ENCODE data around the gene SURF6. TPM values are rescaled to one million over a fixed set of nuclear protein-coding genes. Genes with fewer than 3 reads are reported as not detected.
A peak's percentile ranks its signal among the peaks of the same experiment; 100 is the strongest.
"Not testable (repeated sequence)": the region's sequence is repeated elsewhere in the genome, so short reads cannot be mapped to it uniquely, and the experiment has no call there.

Gene SURF6
- total RNA-seq, 1 donor from 2014 or later: 23.9 TPM

DNA sequence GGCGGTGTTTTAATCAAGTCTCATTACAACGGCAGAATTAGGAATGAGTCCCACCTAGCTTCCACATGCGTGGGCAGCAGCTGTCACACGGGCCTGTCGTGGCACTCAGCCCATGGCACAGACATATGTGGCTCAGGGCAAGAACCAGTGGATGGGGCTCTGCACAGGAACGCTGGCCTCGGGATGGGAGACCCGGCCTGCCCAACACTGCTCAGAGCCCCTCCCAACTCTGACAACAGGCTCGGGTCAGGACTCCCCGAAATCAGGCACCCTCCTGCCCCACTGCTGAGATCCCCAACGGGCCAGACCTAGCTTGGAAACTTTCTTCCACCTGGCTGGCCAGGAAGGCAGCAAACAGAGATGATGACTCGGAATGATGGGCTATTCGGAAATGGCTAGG is 4.9 kb upstream of the SURF6 start:
- Mint-ChIP-seq H3K9me3 (no peaks in the 10 kb centered on the region), H3K4me3 (peak overlapping the region; percentile 49), H3K27me3 (ENCODE audit: low read depth) (no peaks in the 10 kb centered on the region), H3K27ac (ENCODE audit: unreplicated experiment) (no peak overlapping the region), H3K36me3 (ENCODE audit: low read depth) (peaks cover 10% of the 10 kb centered on the region), H3K4me1 (peaks cover 10% of the 10 kb centered on the region)
- TF ChIP-seq, protein P1, sequence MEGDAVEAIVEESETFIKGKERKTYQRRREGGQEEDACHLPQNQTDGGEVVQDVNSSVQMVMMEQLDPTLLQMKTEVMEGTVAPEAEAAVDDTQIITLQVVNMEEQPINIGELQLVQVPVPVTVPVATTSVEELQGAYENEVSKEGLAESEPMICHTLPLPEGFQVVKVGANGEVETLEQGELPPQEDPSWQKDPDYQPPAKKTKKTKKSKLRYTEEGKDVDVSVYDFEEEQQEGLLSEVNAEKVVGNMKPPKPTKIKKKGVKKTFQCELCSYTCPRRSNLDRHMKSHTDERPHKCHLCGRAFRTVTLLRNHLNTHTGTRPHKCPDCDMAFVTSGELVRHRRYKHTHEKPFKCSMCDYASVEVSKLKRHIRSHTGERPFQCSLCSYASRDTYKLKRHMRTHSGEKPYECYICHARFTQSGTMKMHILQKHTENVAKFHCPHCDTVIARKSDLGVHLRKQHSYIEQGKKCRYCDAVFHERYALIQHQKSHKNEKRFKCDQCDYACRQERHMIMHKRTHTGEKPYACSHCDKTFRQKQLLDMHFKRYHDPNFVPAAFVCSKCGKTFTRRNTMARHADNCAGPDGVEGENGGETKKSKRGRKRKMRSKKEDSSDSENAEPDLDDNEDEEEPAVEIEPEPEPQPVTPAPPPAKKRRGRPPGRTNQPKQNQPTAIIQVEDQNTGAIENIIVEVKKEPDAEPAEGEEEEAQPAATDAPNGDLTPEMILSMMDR (conservative IDR thresholded peaks at IDR 0.05): no peak
- no peak for DNase-seq (ENCODE audit: low read depth, low spot score)

DNA sequence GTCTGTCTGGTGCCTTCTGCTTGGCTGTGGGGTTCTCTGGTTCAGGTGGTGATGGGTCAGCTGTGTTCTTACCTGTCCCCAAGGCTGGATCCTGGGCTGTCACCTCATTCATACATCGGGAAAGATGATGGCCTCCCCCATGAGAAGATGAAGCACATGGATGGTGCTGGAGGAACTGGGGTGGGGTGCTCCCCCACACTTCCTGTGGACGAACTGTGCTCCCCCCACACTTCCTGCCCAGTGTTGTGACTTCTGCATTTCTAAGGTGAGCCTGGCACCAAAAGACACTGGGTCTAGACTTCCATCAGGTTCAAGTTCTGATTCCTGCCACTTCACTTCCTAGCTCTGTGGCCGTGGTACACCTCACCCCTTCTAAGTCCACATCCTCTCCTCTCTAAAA is 4.3 kb upstream of the SURF6 start:
- peaks cover 10% of the 10 kb centered on the region for H3K36me3 Mint-ChIP-seq (ENCODE audit: low read depth)
- H3K4me3 Mint-ChIP-seq: peak overlapping the region; percentile 58
- DNase-seq (ENCODE audit: low read depth, low spot score): no peak
- TF ChIP-seq, protein P1 (conservative IDR thresholded peaks at IDR 0.05): no peak
- H3K27ac Mint-ChIP-seq (ENCODE audit: unreplicated experiment): no peak overlapping the region
- H3K9me3 Mint-ChIP-seq: no peaks in the 10 kb centered on the region
- peaks cover 16% of the 10 kb centered on the region for H3K4me1 Mint-ChIP-seq
- no peaks in the 10 kb centered on the region for H3K27me3 Mint-ChIP-seq (ENCODE audit: low read depth)

DNA sequence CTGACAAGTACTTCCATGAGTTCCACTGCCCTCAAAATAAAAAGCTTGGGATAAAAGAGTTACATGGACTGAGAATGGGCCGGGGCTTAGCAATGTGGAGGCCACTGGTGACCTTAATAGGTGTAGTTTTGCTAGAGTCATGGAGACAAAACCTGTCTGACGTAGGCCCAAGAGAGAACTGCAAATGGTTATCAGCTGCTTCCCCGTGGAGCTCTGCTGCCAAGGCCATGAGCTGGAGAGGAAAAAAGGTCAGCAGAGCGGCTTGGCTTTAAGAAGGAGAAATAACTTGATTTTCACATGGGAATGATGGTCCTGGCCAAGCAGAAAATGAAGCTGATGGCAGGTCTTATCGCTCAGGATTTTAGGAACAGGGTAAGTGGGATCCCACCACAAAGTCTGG is 3.7 kb upstream of the SURF6 start:
- H3K27ac Mint-ChIP-seq (ENCODE audit: unreplicated experiment): no peak overlapping the region
- H3K27me3 Mint-ChIP-seq (ENCODE audit: low read depth): no peaks in the 10 kb centered on the region
- peak overlapping the region; percentile 58 for H3K4me3 Mint-ChIP-seq
- H3K4me1 Mint-ChIP-seq: peaks cover 20% of the 10 kb centered on the region
- TF ChIP-seq, protein P1 (conservative IDR thresholded peaks at IDR 0.05): no peak
- peaks cover 10% of the 10 kb centered on the region for H3K36me3 Mint-ChIP-seq (ENCODE audit: low read depth)
- H3K9me3 Mint-ChIP-seq: no peaks in the 10 kb centered on the region
- no peak for DNase-seq (ENCODE audit: low read depth, low spot score)

DNA sequence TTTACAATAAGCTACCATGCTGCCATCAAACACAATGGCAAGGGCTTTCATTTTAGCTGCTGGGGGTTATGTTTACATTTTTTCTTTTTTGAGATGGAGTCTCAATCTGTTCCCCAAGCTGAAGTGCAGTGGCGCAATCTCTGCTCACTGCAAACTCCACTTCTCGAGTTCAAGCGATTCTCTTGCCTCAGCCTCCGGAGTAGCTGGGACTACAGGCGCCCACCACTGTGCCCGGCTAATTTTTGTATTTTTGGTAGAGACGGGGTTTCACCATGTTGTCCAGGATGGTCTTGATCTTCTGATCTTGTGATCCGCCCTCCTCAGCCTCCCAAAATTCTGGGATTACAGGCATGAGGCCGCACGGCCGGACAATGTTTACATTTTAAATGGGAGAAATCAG is 1.1 kb downstream of the SURF6 start:
- H3K36me3 Mint-ChIP-seq (ENCODE audit: low read depth); H3K27me3 Mint-ChIP-seq (ENCODE audit: low read depth); DNase-seq (ENCODE audit: low read depth, low spot score); H3K9me3 Mint-ChIP-seq: not testable (repeated sequence)
- Mint-ChIP-seq H3K27ac (ENCODE audit: unreplicated experiment) (peak overlapping the region; percentile 57), H3K4me3 (peak overlapping the region; percentile 98), H3K4me1 (peaks cover 20% of the 10 kb centered on the region)

DNA sequence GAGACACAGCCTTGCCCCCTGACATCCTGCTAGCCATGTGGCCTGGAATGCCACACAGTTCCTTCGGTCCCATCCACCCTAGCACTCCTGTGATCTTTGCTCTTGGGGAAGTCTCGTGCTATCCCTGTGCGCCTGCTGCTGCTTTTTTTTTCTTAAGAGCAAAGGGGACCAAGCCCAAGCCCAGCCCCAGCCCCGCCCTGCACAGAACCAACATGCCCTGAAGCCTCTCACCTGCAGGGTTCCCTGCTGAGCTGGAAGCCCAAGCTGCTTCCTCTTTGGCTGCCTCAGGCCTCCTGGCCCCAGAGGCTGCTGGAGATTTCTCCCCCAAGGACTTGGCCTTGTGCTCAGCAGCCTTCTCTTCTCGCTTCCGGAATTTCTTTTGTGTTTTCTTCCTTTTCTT is 1.8 kb downstream of the SURF6 start:
- no peaks in the 10 kb centered on the region for H3K27me3 Mint-ChIP-seq (ENCODE audit: low read depth)
- no peaks in the 10 kb centered on the region for H3K9me3 Mint-ChIP-seq
- no peak for DNase-seq (ENCODE audit: low read depth, low spot score)
- H3K27ac Mint-ChIP-seq (ENCODE audit: unreplicated experiment): no peak overlapping the region
- peaks cover 20% of the 10 kb centered on the region for H3K4me1 Mint-ChIP-seq
- peak overlapping the region; percentile 98 for H3K4me3 Mint-ChIP-seq
- TF ChIP-seq, protein P1 (conservative IDR thresholded peaks at IDR 0.05): no peak
- peaks cover 9% of the 10 kb centered on the region for H3K36me3 Mint-ChIP-seq (ENCODE audit: low read depth)

DNA sequence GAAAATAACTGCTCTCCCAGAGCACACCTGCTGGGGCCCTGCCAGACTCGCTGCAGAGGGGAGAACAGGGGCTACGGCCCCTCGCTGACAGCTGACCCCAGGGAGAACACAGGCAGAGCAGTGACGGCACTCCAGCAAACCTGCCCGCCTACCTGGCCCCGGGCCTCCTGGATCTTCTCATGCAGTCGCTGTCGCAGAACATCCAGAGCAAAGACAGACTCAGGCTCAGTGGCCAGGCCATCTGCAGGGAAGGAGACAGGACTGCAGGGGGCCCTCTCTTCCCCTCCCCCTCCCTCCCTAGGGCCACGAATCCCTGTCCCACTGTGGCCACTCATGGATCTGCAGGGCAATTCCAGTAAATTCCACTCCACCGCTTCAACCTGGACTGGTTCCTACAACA is 2.4 kb downstream of the SURF6 start:
- no peaks in the 10 kb centered on the region for H3K9me3 Mint-ChIP-seq
- DNase-seq (ENCODE audit: low read depth, low spot score): no peak
- peaks cover 15% of the 10 kb centered on the region for H3K36me3 Mint-ChIP-seq (ENCODE audit: low read depth)
- no peak overlapping the region for H3K27ac Mint-ChIP-seq (ENCODE audit: unreplicated experiment)
- peaks cover 20% of the 10 kb centered on the region for H3K4me1 Mint-ChIP-seq
- peak overlapping the region; percentile 65 for H3K4me3 Mint-ChIP-seq
- no peaks in the 10 kb centered on the region for H3K27me3 Mint-ChIP-seq (ENCODE audit: low read depth)
- TF ChIP-seq, protein P1 (conservative IDR thresholded peaks at IDR 0.05): peak; percentile 18
